OCI-M1 (cell line): ENCODE data around the gene CCDC91.
A peak's percentile ranks its signal among the peaks of the same experiment; 100 is the strongest.
"Not testable (repeated sequence)": the region's sequence is repeated elsewhere in the genome, so short reads cannot be mapped to it uniquely, and the experiment has no call there.

ENCODE experiments used
- DNase-seq: peaks from one replicate; lab custom pipeline; 2025; lab: John Stamatoyannopoulos, UW

Gene CCDC91

GRCh38 chr12:28290262-28290661 is 100.0 kb downstream of the CCDC91 start:
- no peak for DNase-seq

DNA sequence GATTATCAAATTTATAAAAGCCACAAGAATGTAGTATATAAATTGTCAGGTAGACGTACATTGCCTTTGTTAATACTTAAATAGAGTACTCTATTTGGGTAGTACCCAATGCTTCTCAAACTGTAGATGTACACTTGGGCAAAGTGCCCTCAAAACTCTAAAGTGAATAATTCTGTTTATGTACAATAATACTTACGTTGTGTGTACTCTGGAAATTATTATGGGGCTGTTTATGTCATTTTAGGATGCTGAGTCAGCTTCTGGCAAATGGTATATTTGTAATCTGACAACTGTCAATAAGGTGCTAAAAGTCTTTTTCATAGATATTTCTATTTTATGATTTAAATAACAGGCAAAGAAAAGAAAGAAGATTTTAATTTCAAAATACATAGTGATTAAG is 102.4 kb downstream of the CCDC91 start:
- no peak for DNase-seq

DNA sequence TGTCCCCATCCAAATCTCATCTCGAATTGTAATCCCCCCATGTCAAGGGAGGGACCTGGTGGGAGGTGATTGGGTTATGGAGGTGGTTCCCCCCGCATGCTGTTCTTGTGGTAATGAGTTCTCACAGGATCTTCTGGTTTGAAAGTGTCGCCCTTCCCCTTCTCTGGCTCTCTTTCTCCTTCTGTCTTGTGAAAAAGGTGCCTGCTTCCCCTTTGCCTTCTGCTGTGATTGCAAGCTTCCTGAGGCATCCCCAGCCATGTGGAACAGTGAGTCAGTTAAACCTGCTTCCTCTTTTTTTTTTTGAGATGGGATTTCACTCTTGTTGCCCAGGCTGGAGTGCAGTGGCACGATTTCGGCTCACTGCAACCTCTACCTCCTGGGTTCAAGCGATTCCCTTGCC is 104.0 kb downstream of the CCDC91 start:
- peak; percentile 62 for DNase-seq

- DNase-seq, result no peak
Measured at GRCh38 chr12:28296287-28296686, 106.0 kb downstream of the CCDC91 start.

GRCh38 chr12:28303192-28303591 is 112.9 kb downstream of the CCDC91 start:
- no peak for DNase-seq

- DNase-seq, result no peak
Measured at GRCh38 chr12:28306535-28306934, 116.3 kb downstream of the CCDC91 start.

DNA sequence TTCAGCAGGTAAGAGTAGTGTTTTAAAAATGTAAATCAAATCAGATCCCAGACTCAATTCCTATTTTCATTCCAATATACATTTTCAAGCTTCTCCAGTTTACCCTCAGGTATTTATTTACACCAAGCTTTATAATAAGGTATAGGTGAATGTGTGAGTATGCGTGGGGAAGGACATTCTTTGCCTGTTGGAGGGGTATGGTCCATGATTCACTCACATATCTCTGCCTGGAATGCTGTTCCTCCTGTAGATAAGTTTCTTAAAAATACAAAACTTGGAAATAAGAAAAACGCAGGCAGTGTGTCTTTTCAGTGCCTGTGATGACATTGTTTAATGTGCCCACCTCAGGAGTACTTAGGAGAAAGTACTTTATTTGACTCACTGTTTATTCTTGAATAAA is 118.6 kb downstream of the CCDC91 start:
- DNase-seq, result no peak

DNA sequence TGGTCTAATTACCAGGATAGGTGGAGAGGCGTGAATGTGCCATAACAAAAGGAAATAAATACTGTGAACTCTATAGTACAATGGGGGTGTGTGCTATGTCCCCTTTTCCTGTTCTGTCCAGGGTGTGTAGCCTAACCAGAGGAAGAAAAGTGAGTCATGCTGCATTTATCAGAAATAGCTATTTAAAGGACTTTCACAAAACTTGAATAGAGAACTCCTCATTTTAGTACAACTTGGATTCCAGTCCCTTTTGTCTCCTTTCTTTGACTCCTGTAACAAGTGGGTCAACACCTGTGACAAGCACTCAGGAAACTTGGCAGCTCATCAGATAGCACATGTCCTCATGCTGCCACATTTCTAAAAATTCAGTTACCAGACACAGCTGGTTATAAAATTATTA is 123.4 kb downstream of the CCDC91 start:
- DNase-seq, result peak; percentile 37

GRCh38 chr12:28316049-28316448 is 125.8 kb downstream of the CCDC91 start:
- peak; percentile 18 for DNase-seq

- no peak for DNase-seq
Measured at GRCh38 chr12:28318273-28318672, 128.0 kb downstream of the CCDC91 start.

DNA sequence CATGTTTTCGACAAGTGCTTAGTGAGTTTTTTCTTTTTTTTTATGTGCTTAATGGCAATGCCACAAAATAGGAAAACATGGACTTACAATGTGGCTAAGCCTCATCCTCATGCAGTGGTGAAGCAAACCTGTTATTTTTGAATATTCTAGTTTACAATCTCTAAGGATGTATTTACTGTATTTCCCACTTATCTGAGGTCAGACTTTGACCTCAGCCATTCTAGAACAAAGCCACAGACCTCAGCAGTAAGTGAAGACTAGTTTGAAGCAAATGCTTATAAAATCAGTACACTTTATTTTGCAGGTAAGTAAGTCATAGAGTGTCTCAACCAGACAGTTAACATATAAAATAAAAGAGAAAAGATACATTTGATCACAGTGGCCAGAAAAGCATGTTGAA is 130.1 kb downstream of the CCDC91 start:
- DNase-seq, result no peak

- DNase-seq, result peak; percentile 10
Measured at GRCh38 chr12:28327722-28328121, 137.5 kb downstream of the CCDC91 start.

GRCh38 chr12:28328967-28329366 is 138.7 kb downstream of the CCDC91 start:
- no peak for DNase-seq

DNA sequence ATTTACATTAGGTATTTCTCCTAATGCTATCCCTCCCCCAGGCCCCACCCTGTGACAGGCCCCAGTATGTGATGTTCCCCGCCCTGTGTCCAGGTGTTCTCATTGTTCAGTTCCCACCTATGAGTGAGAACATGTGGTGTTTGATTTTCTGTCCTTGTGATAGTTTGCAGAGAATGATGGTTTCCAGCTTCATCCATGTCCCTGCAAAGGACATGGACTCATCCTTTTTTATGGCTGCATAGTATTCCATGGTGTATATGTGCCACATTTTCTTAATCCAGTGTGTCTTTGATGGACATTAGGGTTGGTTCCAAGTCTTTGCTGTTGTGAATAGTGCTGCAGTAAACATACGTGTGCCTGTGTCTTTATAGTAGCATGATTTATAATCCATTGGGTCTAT is 139.5 kb downstream of the CCDC91 start:
- not testable (repeated sequence) for DNase-seq

DNA sequence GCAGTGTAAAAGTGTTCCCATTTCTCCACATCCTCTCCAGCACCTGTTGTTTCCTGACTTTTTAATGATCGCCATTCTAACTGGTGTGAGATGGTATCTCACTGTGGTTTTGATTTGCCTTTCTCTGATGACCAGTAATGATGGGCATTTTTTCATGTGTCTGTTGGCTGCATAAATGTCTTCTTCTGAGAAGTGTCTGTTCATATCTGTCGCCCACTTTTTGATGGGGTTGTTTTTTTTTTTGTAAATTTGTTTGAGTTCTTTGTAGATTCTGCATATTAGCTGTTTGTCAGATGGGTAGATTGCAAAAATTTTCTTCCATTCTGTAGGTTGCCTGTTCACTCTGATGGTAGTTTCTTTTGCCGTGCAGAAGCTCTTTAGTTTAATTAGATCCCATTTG is 140.0 kb downstream of the CCDC91 start:
- not testable (repeated sequence) for DNase-seq

- DNase-seq, result no peak
Measured at GRCh38 chr12:28331130-28331529, 140.9 kb downstream of the CCDC91 start.

DNA sequence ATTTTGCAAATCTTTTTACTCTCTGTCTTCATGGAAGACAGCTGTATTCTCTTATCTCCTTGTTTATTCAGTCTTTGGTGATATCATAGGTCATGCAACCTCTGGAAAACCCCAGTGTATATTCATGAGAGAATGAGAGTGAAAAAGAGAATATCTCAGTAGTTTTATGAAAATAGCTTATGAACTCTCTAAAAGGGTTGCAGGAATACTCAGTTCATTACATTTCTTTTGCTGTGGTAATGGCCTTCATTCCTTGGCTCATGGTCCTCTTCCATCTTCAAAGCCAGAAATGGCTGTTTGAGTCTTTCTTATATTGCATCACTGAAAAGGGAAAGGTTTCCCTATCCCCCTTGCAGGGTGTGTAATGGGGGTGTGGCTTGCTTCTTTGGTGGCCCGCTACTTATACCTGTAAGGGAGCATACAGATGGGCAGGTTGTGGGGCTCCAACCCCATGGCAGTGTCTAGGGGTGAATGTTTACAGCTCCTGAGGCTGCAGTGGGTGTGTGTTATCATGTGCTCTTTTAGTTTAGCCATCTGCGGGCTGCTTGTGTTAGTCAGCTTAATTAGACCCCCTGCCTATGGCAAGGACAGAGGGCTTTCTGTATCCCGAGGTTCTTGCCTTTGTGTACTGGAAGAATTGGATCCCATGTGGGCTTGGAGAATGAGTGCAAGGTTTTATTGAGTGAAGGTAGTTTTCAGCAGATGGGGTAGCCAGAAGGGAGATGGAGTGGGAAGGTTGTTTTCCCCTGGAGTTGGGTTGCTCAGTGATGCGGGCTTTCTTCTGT is 150.2 kb downstream of the CCDC91 start:
- peak; percentile 24 for DNase-seq

DNA sequence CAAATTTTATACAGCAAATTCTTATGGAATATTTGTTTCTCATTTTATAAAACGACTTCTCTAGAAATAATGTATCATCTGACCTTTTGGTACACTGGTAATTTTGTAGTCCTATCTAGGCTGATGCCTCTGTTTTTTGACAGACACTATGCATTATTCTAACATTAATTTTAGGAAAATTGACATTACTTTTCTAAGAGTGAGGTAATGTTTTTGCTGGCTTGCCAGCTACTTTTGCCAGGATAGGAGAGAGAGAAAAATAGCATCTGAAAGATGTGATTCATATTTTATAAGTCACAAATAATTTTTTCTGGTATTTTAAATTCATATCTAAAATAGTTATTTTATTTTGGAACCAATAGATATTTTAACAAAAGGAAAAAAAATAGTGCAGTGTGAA is 153.5 kb downstream of the CCDC91 start:
- no peak for DNase-seq

GRCh38 chr12:28346567-28346966 is 156.3 kb downstream of the CCDC91 start:
- DNase-seq, result no peak

DNA sequence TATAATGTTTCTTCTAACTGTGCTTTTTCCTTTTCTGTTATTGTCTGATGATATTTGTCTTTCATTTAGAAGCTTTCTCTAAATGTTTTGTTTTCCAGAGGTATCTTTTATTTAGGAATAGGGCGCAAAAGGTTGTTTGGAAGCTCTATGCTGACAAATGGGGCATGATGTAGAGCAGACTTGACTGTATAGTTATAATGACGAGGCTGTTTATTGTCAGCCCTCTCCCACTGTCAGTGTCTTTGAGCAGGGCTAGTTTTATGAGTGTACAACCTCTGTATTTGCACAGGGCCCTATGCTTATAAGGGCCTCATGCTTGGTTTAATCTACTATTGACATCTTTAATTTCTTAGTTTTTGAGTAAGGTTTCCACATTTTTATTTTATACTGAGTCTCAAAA is 158.9 kb downstream of the CCDC91 start:
- DNase-seq, result no peak

DNA sequence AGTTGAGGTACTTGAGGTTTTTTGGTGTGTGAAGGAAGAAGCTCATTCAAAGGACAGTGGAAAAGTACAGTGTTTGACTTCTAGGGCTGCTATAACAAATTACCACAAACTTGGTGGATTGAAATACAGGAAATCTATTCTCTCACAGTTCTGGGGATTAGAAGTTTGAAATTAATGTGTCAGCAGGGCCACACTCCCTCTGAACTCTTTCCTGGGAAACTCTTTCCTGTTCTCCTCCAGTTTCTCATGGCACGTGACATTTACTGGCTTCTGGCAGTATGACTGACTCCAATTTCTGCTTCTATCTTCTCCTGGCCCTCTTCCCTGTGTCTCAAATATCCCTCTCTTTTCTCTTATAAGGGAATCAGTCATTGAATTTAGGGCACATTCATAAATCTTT is 160.2 kb downstream of the CCDC91 start:
- no peak for DNase-seq

DNA sequence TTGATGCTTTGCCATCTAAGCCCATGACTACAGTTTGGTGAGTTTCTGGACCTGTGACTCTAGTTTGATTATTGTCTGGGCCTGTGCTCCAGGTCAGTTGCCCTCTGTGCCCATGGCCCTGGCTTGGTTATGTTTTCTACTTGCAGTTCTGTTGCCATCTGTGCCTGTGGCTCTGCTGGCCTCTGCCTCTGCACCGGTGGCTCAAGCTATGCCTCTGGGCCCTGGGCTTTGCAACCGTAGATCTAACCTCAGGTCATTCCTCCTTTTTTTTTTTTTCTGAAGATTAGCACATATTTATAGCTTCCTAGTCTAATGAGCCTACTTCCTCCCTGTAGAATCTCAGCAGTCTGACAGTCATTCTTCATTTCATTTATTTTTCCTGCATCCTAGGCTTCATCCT is 161.2 kb downstream of the CCDC91 start:
- DNase-seq, result no peak

- DNase-seq, result no peak
Measured at GRCh38 chr12:28355161-28355560, 164.9 kb downstream of the CCDC91 start.

- no peak for DNase-seq
Measured at GRCh38 chr12:28360253-28360652, 170.0 kb downstream of the CCDC91 start.
